GM12874 (cell line): Measurements from ENCODE around the gene TMEM138.

Source experiments
- TF ChIP-seq, protein P1 (sequence below): IDR thresholded peaks from 2 replicates; pipeline ENCODE4 v1.5.1; 2011; ENCODE audit warnings: low read depth, mild to moderate bottlenecking, control low read depth, low read length, moderate library complexity; ENCODE audit not compliant: insufficient read depth

Gene TMEM138

DNA sequence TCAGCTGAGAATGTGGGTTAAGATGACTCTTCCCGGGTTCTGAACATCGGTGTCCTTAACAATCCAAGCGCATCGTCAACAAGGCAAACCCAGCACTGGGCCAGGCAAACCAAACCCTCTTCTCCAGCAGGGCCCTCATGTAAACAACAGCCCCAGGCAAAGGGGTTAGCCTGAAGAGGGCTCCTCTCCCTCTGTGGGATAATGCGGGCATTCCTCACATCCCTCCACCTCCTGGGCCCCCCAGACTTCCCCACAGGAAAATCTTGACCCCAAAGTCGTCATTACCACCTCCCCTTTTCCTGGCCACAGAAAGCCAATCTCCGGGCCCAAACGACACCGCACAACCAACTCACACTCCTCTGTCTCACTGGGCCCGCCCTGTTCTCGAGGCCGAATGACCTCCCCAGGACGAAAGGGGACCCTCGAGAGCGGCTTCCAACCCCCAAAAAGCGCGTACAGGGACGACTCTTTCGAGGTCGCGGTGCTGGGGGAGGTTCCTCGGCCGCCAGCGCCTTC is 29.8 kb upstream of the TMEM138 start:
- TF ChIP-seq, protein P1, sequence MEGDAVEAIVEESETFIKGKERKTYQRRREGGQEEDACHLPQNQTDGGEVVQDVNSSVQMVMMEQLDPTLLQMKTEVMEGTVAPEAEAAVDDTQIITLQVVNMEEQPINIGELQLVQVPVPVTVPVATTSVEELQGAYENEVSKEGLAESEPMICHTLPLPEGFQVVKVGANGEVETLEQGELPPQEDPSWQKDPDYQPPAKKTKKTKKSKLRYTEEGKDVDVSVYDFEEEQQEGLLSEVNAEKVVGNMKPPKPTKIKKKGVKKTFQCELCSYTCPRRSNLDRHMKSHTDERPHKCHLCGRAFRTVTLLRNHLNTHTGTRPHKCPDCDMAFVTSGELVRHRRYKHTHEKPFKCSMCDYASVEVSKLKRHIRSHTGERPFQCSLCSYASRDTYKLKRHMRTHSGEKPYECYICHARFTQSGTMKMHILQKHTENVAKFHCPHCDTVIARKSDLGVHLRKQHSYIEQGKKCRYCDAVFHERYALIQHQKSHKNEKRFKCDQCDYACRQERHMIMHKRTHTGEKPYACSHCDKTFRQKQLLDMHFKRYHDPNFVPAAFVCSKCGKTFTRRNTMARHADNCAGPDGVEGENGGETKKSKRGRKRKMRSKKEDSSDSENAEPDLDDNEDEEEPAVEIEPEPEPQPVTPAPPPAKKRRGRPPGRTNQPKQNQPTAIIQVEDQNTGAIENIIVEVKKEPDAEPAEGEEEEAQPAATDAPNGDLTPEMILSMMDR = no peak

DNA sequence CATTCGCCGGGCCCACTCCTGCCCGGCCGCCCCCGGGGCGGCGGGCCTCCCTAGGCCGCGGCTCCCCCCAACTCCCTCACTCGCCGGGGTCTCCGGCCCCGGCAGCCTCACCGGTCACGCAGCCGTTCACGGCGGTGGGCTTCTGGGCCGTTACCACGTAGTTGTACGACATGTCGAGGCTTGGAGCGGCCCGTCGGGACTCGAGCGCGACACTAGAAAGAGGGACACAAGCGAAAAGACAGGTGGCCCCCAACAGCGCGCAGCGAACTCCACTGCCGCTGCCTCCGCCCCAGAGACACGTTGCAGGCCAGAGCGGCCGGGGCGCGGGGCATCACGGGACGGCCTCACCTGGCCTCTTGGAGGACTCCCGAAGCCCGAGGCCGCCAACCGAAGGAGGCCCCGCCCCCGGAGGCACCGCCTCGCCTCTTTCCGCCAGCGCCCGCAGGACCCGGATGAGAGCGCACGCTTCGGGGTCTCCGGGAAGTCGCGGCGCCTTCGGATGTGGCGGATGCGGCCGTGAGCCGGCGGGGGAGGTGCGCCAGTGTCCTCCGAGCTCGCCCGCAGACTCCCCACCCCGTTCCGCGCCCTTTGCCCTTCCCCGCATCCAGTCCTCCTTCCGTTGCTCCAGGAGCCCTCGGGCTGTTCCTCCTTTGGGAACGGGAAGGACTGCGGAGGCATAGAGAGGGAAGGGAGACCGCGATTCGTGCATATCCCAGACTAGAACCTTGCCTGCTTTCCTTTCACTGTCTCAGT is 29.2 kb upstream of the TMEM138 start, which contains the start of the genes DDB1 and TKFC:
Gene DDB1 (minus strand): TSS at position 309 of the 753 bp plus-strand sequence. CDS start 137 bp downstream, at position 172.
Gene TKFC (plus strand): TSS at position 432 of the 753 bp plus-strand sequence. CDS start 1,501 bp downstream, outside the sequence.
- TF ChIP-seq, protein P1 = no peak

DNA sequence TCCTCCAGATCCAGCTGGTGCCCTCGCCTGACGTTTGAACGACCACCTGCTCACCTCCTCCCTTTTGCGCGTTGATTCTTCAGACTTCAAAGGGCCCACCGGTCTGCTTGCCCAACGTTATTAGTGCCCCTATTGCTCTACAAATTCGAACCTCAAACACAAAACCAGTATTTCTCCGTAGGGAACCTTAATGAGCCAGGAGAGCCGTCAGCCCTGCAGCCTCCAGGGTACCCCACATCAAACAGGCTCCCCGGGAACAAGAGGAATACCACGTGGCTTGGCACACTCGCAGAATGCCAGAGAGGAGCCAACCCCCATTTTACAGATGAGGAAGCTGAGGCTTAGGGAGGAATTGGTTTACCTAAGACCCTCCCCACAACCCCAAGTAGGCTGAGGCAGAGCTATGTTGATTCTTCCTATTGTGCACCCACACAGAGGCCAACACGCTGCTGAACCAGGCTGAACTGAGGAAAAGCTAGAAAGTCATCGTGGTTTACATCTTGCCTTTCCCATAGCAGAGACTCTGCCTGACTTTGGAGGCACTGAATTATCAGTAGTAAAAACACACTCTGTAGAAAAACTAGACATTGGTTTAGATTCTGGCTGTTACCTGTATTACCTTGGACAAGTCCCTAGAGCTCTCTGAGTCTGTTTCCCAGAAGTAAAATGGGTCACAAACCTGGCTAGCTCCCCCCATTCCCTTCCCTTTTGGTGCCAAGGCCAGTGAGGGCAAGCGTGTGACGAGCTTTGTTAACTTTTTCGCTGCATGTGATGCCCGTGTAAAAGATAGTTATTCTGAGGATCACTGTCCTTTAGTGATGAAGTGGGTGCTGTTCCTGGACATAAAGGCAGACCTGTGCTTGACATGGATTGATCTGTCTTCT is 28.4 kb upstream of the TMEM138 start:
- TF ChIP-seq, protein P1 = no peak

DNA sequence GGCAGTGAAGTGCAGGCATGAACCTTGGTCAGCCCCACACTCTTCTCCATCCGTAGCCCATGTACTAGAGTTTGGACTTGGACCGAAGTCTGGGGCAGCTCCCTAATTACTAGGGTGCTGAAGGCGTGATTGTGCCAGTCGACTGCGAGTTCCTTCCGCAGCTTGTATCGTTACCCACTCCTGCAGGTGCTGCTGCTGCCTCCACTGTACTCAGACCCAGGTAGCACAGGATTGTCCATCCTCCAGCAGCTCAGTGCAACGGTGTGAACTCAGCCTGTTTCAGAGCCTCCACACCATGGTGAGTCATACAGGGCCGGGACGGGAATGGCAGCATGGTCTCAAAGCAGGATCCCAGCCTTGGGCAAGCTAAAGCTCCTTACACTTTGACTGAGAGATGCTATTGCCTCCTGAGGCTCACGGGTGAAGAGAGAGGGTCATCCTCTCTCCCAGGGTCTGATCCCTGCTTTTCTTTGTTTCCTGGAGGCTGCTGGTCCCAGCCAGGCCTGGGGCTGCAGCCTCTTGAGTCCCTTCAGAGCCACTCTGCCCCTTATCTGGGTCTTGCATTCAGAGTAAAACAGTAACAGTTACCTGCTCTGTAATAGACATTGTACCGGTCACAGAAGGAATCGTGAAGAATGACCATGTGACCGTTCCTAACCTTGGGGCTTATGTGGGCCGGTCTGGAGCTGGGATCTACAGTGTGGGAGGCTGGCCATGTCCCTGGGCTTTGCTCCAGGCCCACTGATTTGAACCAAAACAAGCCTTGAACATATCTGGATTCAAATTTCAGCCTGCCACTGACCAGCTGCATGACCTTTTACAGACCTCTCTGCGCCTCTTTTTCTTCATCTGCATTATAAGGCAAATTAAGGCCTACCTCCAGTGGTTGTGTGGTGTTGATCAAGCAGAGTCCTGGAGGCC is 27.5 kb upstream of the TMEM138 start:
- TF ChIP-seq, protein P1 = no peak

DNA sequence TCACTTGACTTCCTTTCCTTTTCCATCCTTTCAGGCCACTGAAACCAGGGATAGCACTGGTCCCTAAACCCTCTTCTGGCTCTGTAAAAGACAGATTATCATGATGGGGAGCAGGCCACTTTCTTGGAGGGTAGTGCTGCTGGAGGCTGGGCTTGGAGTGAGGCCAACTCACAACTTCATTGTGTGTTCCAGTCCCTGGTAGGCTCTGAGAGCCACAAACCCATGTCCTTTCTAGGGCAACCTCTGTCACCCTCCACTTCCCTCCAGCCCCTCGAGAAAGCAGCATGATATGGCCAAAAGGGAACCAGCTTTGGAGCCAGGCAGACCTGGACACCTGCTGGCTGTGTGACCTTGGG is 26.8 kb upstream of the TMEM138 start:
- TF ChIP-seq, protein P1 = no peak

DNA sequence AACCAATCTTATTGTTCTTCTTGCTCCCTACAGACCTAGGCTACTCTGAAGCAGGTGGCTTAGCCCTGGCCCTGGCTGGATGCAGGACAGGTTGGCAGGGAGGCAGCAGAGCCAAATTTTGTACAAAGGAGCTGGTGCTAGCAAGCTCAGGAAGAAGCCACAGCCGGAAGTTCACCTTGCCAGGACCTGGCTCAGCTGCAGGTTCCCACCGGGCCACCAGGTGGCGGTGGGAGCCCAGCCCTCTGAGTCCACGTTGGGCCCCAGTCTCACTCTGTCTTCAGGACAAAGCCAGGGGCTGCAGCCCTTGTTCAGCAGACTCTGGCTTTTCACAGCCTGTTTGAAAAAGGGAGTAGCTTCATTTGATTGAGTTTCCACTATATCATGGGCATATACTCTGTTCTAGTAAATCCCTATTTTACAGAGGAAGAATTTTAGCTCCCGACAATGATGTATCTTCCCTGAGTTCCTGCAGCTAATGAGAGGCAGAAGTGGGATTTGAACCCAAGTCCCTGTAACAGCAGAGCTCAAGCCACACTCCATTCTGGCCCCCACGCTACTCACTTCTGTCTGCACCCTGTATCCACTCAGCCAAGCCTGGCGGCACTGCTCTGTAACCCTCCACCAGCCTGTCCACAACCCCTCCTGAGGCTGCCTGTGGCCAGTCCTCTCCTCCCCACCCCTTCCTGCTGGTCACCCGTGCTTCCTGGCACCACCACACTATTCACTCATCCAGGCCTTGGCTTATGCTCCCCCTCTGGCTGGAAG is 25.8 kb upstream of the TMEM138 start:
- TF ChIP-seq, protein P1 = peak; percentile 98
